Endothelial cell of umbilical vein (primary cell): ENCODE measurements around the gene VCL. TPM values are rescaled to one million over a fixed set of nuclear protein-coding genes. Genes with fewer than 3 reads are reported as not detected.

Experiments
- BruUV-seq: library from RNA; stranded (reverse); fragments of 400-500 nt; replicated peaks from 2 replicates; lab custom pipeline; 2021; lab: Mats Ljungman, UMichigan
- CTCF ChIA-PET: fragments of 300-600, 350-600 bp; sonication (Branson Sonifier 250); formaldehyde crosslinking; loops from one replicate; lab custom pipeline; 2021; ENCODE audit warnings: antibody characterized with exemption, inconsistent platforms; lab: Charles Lee
- POLR2A ChIA-PET: fragments of 300-600, 350-600 bp; sonication (Branson Sonifier 250); formaldehyde crosslinking; loops from one replicate; lab custom pipeline; 2021; ENCODE audit warnings: antibody characterized with exemption, inconsistent platforms; lab: Charles Lee
- DNase-seq: peaks from one replicate; pipeline ENCODE4 v3.0.0-alpha.2; 2011; ENCODE audit warnings: low read depth, low spot score
- FAIRE-seq: peaks from 2 replicates; lab custom pipeline; 2011; peaks lifted over from hg19 to GRCh38; lab: Jason Lieb, UNC
- H2AFZ ChIP-seq: 2 replicates; pipeline ENCODE4 v1.6.0; 2012; ENCODE audit warnings: low read depth, low read length, control low read depth, inconsistent platforms
- H3K27ac ChIP-seq: 2 replicates; pipeline ENCODE4 v1.5.1; 2011; ENCODE audit warnings: low read depth, mild to moderate bottlenecking, control low read depth, low read length, moderate library complexity; ENCODE audit not compliant: insufficient read depth
- H3K27me3 ChIP-seq, 2 experiments: 2 replicates each; pipeline versions ENCODE4 v1.6.0 to v1.6.1; 2011; ENCODE audit warnings: low read length in 2 of 2, mixed read lengths in 1 of 2; ENCODE audit not compliant: control insufficient read depth in 2 of 2, insufficient read depth in 2 of 2
- H3K36me3 ChIP-seq, 2 experiments: 2 replicates in 1 of 2; 3 replicates in 1 of 2; pipeline ENCODE4 v1.5.1; 2011; ENCODE audit warnings: low read length in 2 of 2, mild to moderate bottlenecking in 1 of 2, moderate library complexity in 1 of 2; ENCODE audit not compliant: control insufficient read depth in 2 of 2, insufficient read depth in 2 of 2; ENCODE audit errors: extremely low read depth in 1 of 2
- H3K4me1 ChIP-seq: 3 replicates; pipeline ENCODE4 v1.5.1; 2011; ENCODE audit warnings: mild to moderate bottlenecking, low read length; ENCODE audit not compliant: control insufficient read depth, insufficient read depth; ENCODE audit errors: extremely low read depth
- H3K4me2 ChIP-seq: 2 replicates; pipeline ENCODE4 v1.6.1; 2011; ENCODE audit warnings: low read length, control low read depth, mixed read lengths; ENCODE audit not compliant: insufficient read depth
- H3K4me3 ChIP-seq, 3 experiments: fragments of 200-600 bp in 1 of 3; sonication (generic), shearing (Covaris generic) in 1 of 3; replicated peaks in 1 of 3; 2 replicates each; pipeline ENCODE4 v1.5.1; 2011 to 2016; ENCODE audit warnings: control low read depth in 3 of 3, low read length in 3 of 3, mild to moderate bottlenecking in 2 of 3, inconsistent platforms in 1 of 3, low read depth in 1 of 3, moderate library complexity in 1 of 3; ENCODE audit not compliant: insufficient read depth in 1 of 3
- H3K79me2 ChIP-seq: 2 replicates; pipeline ENCODE4 v1.6.0; 2012; ENCODE audit warnings: low read length, inconsistent platforms; ENCODE audit not compliant: control insufficient read depth, insufficient read depth
- H3K9ac ChIP-seq: replicated peaks from 2 replicates; pipeline ENCODE3; 2011; ENCODE audit warnings: low read length, control low read depth; ENCODE audit not compliant: insufficient read depth; ENCODE audit errors: extremely low read depth
- H3K9me1 ChIP-seq: replicated peaks from 3 replicates; pipeline ENCODE4 v1.6.0; 2011; ENCODE audit warnings: mild to moderate bottlenecking, low read length; ENCODE audit not compliant: control insufficient read depth, insufficient read depth; ENCODE audit errors: extremely low read depth
- H3K9me3 ChIP-seq: replicated peaks from 2 replicates; pipeline ENCODE4 v1.5.1; 2012; ENCODE audit warnings: low read length, inconsistent platforms; ENCODE audit not compliant: control insufficient read depth, insufficient read depth
- H4K20me1 ChIP-seq: replicated peaks from 2 replicates; pipeline ENCODE3; 2011; ENCODE audit warnings: mild to moderate bottlenecking, low read length; ENCODE audit not compliant: control insufficient read depth, insufficient read depth; ENCODE audit errors: extremely low read depth
- EZH2 ChIP-seq: IDR thresholded peaks from 2 replicates; pipeline ENCODE4 v1.6.1; 2012; ENCODE audit warnings: borderline replicate concordance, low read depth, mild to moderate bottlenecking, moderate library complexity, low read length, inconsistent platforms; ENCODE audit not compliant: severe bottlenecking
- GATA2 ChIP-seq: IDR thresholded peaks from 2 replicates; pipeline ENCODE4 v1.7.0; 2011; ENCODE audit warnings: low read depth, mild to moderate bottlenecking, moderate library complexity, mixed read lengths, low read length; ENCODE audit not compliant: insufficient read length, insufficient read depth
- JUN ChIP-seq: IDR thresholded peaks from 2 replicates; pipeline ENCODE4 v1.6.1; 2011; ENCODE audit warnings: borderline replicate concordance, low read depth; ENCODE audit not compliant: insufficient read length, insufficient read depth
- dilution Hi-C: fragments of 300-500 bp; cut with MboI; formaldehyde crosslinking; loops from one replicate; pipeline ENCODE4 v1.15.0; 2019; ENCODE audit warnings: low sequenced_read_pairs; ENCODE audit not compliant: extremely low pct_ligation_motif_present
- intact Hi-C: fragments of 100-400 bp; cut with micrococcal nuclease; formaldehyde crosslinking; loops from one replicate; pipeline ENCODE4 v1.10.0; 2022
- polyA plus RNA-seq, 4 experiments: library from polyadenylated mRNA; depleted of rRNA in 3 of 4; stranded (reverse) in 3 of 4; unstranded in 1 of 4; fragments of >200 nt; gene quantifications; 2 replicates each; pipeline versions ENCODE4 v1.2.1 to v1.2.3, GENCODE V29; 2011 to 2012; ENCODE audit warnings: missing spikeins in 1 of 4
- total RNA-seq: library from RNA; stranded (reverse); gene quantifications from 2 replicates; pipeline ENCODE4 v1.2.3, GENCODE V29; 2021
- TF ChIP-seq, protein P1 (sequence below): IDR thresholded peaks from 2 replicates; pipeline ENCODE4 v1.6.1; 2011; ENCODE audit not compliant: insufficient read depth, insufficient read length
- TF ChIP-seq, protein P2 (sequence below), 2 donors: IDR thresholded peaks; 1 replicate in 1 of 2; 2 replicates in 1 of 2; pipeline ENCODE4 v1.5.1; 2011; ENCODE audit warnings: low read length in 2 of 2, mild to moderate bottlenecking in 2 of 2, moderate library complexity in 2 of 2, control low read depth in 1 of 2, inconsistent platforms in 1 of 2, low read depth in 1 of 2; ENCODE audit not compliant: insufficient read depth in 1 of 2; ENCODE audit errors: extremely low read depth in 1 of 2

VCL gene
- total and polyA plus RNA-seq, 2 donors (not counting 3 experiments of a cell fraction or from before 2014, with no cell fraction given) = 95.4 to 231 TPM

DNA sequence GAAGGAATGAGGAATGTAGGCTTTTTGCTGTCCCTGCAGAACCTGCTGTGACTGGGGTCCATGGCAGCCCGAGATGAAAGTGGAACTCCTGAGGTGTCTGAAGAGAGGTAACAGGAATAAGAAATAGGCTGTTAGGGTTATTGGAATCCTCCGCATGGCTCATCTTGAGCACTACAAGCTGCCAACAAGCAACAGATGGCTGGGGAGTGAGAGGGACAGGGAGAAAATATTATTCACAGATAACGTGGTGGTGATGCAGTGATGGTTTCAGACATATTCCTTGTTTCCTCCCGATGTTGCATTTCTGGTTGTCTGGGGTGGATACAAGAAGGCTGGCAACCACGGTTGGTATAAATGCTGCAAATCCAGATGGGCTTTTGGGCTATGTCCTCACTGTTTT, 106.6 kb downstream of the VCL start:
- no TSS peak for BruUV-seq
- Histone ChIP-seq H3K4me2 (no peak overlapping the region), H3K36me3 (peaks cover 34 to 44% of the 10 kb centered on the region in 2 experiments), H3K9me1 (no peaks in the 10 kb centered on the region), H2AFZ (no peak overlapping the region), H3K9ac (no peak overlapping the region), H4K20me1 (peaks cover 3% of the 10 kb centered on the region), H3K27ac (no peak overlapping the region), H3K79me2 (peaks cover 14% of the 10 kb centered on the region), H3K4me3 (no peak overlapping the region), H3K27me3 (no peaks in the 10 kb centered on the region), H3K9me3 (no peaks in the 10 kb centered on the region), H3K4me1 (no peaks in the 10 kb centered on the region)
- TF ChIP-seq, protein P1, sequence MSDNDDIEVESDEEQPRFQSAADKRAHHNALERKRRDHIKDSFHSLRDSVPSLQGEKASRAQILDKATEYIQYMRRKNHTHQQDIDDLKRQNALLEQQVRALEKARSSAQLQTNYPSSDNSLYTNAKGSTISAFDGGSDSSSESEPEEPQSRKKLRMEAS = no peak
- TF ChIP-seq, protein P2, sequence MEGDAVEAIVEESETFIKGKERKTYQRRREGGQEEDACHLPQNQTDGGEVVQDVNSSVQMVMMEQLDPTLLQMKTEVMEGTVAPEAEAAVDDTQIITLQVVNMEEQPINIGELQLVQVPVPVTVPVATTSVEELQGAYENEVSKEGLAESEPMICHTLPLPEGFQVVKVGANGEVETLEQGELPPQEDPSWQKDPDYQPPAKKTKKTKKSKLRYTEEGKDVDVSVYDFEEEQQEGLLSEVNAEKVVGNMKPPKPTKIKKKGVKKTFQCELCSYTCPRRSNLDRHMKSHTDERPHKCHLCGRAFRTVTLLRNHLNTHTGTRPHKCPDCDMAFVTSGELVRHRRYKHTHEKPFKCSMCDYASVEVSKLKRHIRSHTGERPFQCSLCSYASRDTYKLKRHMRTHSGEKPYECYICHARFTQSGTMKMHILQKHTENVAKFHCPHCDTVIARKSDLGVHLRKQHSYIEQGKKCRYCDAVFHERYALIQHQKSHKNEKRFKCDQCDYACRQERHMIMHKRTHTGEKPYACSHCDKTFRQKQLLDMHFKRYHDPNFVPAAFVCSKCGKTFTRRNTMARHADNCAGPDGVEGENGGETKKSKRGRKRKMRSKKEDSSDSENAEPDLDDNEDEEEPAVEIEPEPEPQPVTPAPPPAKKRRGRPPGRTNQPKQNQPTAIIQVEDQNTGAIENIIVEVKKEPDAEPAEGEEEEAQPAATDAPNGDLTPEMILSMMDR (IDR thresholded peaks at IDR 0.05; ENCODE audit: extremely low read depth in 1 of 2, insufficient read depth in 1 of 2, low read depth in 1 of 2, low read length in 2 of 2) = no peak
- TF ChIP-seq JUN (no peak), GATA2 (no peak), EZH2 (no peak)
- ChIA-PET CTCF (interaction anchor here (0.8 to 2.6 kb wide), 4 partner anchors 130 to 217 kb away, joined by 3 to 34 read pairs (median 8); no protein-coding TSS in a partner anchor), POLR2A (no interaction called here)
- dilution Hi-C loops (no loop called here), intact Hi-C loops (no loop called here)
- no peak for FAIRE-seq
- DNase-seq = no peak
